LHCN-M2 (cell line): Measurements from ENCODE around the gene MPPED2. TPM values are rescaled to one million over a fixed set of nuclear protein-coding genes. Genes with fewer than 3 reads are reported as not detected.
A peak's percentile ranks its signal among the peaks of the same experiment; 100 is the strongest.

ENCODE experiments used
- DNase-seq: peaks from one replicate; pipeline ENCODE4 v3.0.0-alpha.2; 2012; ENCODE audit warnings: low read depth
- total RNA-seq: library from RNA; depleted of rRNA; stranded (reverse); fragments of >200 nt; gene quantifications from 2 replicates; pipeline ENCODE4 v1.2.3, GENCODE V29; 2014

MPPED2 gene
- total RNA-seq, 1 experiment from 2014 or later: 0.06 TPM

GRCh38 chr11:30454111-30454510 lies 132.0 kb downstream of the MPPED2 start:
- no peak for DNase-seq

- no peak for DNase-seq
Measured at GRCh38 chr11:30453705-30454104, 132.4 kb downstream of the MPPED2 start.

DNA sequence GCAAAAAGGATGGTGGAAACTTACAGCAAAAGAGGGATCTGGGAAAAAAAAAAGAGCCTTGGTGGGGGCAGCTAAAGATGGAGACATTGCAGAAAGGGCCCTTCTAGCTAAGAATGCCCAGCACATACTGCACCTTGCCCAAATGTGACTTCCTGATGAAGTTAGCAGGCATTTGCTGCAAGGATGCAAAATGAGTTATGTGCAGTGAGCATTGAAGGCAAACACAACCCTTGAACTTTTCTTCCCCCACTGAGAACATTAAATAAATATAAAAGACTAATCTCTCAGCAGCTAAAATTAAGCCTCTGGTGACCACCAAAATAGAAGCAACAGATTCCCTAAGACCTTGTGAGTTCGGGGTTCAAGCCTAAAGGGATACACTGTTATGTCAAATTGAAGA lies 133.3 kb downstream of the MPPED2 start:
- no peak for DNase-seq

DNA sequence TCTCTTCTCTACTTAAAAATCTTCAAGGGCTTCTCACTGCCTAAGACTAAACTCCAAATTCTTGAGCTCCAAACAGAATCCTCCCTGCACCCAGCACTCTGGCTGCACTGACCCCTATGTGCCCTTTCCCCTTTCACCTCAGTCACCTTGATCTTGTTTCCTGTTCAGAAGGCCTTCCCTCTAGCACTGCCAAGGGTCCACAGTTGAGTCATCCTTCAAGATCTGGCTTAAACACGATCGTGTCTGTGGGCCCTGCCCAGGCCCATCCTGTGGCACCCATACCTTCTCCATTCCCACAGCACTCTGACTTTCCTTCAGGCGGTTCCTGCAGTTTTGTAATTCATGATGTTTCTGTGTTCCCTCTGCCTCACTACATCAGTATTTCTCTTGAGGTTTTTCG lies 134.0 kb downstream of the MPPED2 start:
- no peak for DNase-seq

GRCh38 chr11:30451626-30452025 lies 134.5 kb downstream of the MPPED2 start:
- DNase-seq: no peak

DNA sequence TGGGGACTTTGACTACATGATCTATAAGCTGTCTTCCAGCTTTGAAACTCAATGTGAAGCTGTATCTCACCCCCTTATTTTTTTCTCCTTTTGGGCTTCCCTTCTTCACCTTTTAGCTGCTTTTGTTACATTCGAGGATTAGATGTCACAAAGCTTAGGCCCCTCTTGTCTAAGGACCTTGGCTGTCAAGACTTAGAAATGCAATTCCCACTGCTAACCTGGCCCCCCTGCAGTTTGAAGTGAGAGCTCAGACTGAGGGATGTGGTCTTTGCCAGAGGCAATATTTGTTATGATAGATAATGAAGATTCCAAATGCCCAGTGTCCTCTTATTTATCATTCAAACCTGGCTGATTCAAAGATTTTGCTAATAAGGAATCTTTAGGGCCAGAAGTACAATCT lies 135.0 kb downstream of the MPPED2 start:
- DNase-seq: no peak

GRCh38 chr11:30447058-30447640 lies 139.0 kb downstream of the MPPED2 start:
- no peak for DNase-seq

DNA sequence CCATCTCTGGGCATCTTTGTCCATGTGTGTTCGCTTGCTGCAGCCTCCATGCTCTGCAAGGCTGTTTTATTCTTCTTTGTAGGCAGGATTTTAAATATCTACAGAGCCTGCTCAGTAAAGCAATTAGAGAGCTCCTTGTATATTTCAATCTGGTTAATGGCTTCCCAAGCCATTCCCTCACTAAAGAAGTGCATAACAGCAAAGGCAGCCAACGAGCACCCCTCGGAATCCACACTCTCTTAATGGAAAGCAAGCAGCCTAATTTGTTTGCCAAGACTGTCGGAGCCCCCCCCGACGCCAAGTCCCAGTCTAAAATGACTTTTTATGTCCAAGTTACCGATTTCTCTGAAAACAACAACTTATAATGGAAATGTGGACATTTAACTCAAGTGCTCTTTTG lies 139.6 kb downstream of the MPPED2 start:
- DNase-seq: no peak

- no peak for DNase-seq
Measured at GRCh38 chr11:30445056-30445455, 141.1 kb downstream of the MPPED2 start.

GRCh38 chr11:30440510-30440909 lies 145.6 kb downstream of the MPPED2 start:
- DNase-seq: no peak

- DNase-seq: no peak
Measured at GRCh38 chr11:30436801-30437200, 149.4 kb downstream of the MPPED2 start.

GRCh38 chr11:30435488-30435887 lies 150.7 kb downstream of the MPPED2 start:
- DNase-seq: no peak

DNA sequence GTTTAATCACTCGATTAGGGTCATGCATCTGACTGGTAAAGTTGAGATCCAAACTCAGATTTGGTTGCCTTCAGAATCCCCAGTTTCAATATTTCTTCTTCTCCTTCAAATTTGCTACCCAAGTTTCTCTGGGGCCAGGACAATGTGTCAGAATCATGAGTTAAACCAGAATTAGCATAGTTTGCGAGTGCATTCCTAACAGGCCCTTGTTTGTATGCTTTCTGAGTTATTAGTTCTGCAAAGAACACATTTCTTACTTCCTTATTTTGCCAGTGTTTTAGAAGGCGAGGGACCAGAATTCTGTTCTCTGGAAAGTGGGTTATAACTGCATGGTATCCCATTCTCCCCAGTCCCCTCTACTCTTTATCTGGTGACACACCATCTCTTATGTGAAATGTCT lies 151.3 kb downstream of the MPPED2 start:
- no peak for DNase-seq

- DNase-seq: no peak
Measured at GRCh38 chr11:30433831-30434230, 152.3 kb downstream of the MPPED2 start.

- DNase-seq: no peak
Measured at GRCh38 chr11:30432716-30433115, 153.4 kb downstream of the MPPED2 start.

- DNase-seq: no peak
Measured at GRCh38 chr11:30432178-30432577, 154.0 kb downstream of the MPPED2 start.

- no peak for DNase-seq
Measured at GRCh38 chr11:30431127-30431814, 154.9 kb downstream of the MPPED2 start.

GRCh38 chr11:30429550-30429949 lies 156.6 kb downstream of the MPPED2 start:
- DNase-seq: no peak

GRCh38 chr11:30426781-30427180 lies 159.4 kb downstream of the MPPED2 start:
- no peak for DNase-seq

GRCh38 chr11:30424844-30425243 lies 161.3 kb downstream of the MPPED2 start:
- DNase-seq: peak; percentile 84

DNA sequence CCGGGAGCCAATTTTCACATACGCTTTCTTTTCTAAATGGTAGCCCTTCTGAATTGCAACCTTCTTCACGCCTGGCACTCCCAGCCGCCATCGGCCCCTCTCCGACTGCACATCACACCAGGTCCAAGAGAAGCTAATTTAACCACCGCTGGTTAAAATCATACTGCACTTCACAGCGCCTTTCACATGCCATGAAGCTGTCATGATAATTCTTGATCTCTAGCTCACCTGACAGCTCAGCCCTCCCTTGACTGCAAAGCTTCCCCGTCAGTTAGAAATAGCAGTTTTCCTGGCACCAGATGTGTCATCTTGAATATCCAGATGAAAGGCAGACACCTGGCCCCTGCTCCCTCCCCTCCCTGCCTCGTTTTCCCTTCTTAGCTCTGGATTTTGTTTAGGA lies 161.8 kb downstream of the MPPED2 start:
- no peak for DNase-seq

- no peak for DNase-seq
Measured at GRCh38 chr11:30423886-30424285, 162.3 kb downstream of the MPPED2 start.

DNA sequence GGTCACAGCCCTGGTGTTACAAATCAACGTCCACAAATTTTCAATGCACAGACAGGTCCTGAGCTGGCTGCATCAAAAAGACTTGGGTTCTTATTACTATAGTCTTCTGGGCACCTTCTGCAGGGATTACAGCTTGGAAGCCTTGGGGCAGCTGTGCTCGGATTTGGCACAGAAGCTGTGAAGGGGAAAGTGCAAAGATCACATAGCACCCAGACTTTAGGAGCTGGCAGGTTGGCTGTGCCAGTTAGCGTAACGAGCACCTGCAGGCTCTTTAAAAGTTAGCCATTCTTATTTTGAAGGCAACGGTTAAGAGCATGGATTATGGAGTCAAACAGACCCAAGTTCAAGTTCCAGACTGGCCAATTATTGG lies 162.9 kb downstream of the MPPED2 start:
- DNase-seq: no peak
